ENCODE measurements around the gene SLC6A1. TPM values are rescaled to one million over a fixed set of nuclear protein-coding genes. Genes with fewer than 3 reads are reported as not detected.

Gene SLC6A1
- total RNA-seq, 1 experiment from 2014 or later = not detected

GRCh38 chr3:11014253-11014652 lies 21.7 kb downstream of the SLC6A1 start:
- Histone ChIP-seq H3K9me2 (ENCODE audit: insufficient read depth) (no peaks in the 10 kb centered on the region), H3K9me3 (ENCODE audit: control insufficient read depth in 1 of 2, insufficient read depth in 1 of 2, low read depth in 1 of 2, low read length in 2 of 2) (no peaks in the 10 kb centered on the region), H3K4me1 (ENCODE audit: control insufficient read depth in 1 of 2, insufficient read depth in 2 of 2, low read length in 2 of 2) (no peaks in the 10 kb centered on the region), H2AFZ (ENCODE audit: low read depth, low read length, poor library complexity, severe bottlenecking) (no peak overlapping the region), H3K4me2 (ENCODE audit: low read length) (no peak overlapping the region), H3K4me3 (replicated peaks in 1 of 2; ENCODE audit: low read depth in 1 of 2, low read length in 2 of 2) (no peak overlapping the region), H3K79me2 (ENCODE audit: insufficient read depth, low read length) (no peaks in the 10 kb centered on the region), H3K27ac (ENCODE audit: low read depth, low read length) (no peak overlapping the region), H3K27me3 (ENCODE audit: insufficient read depth, low read length) (peaks cover 12% of the 10 kb centered on the region; the same call in 1 of the 2 replicates), H3K36me3 (ENCODE audit: control insufficient read depth in 1 of 2, insufficient read depth in 2 of 2, low read length in 2 of 2) (no peaks in the 10 kb centered on the region), H3K9ac (ENCODE audit: low read length) (no peak overlapping the region), H4K20me1 (ENCODE audit: insufficient read depth) (no peaks in the 10 kb centered on the region)
- TF ChIP-seq YY1 (IDR thresholded peaks at IDR 0.05; ENCODE audit: extremely low read depth, insufficient replicate concordance, low read depth, low read length) = no peak
- no peak for TF ChIP-seq MAX (IDR thresholded peaks at IDR 0.05)
- no peak for TF ChIP-seq SRF (IDR thresholded peaks at IDR 0.05; ENCODE audit: low read depth)
- TF ChIP-seq ZFX (IDR thresholded peaks at IDR 0.05) = no peak
- TF ChIP-seq FOSL1 (IDR thresholded peaks at IDR 0.05; ENCODE audit: low read depth) = no peak
- TF ChIP-seq REST (IDR thresholded peaks at IDR 0.05; ENCODE audit: low read depth) = no peak
- no peak for TF ChIP-seq CEBPB (IDR thresholded peaks at IDR 0.05; ENCODE audit: low read depth)
- TF ChIP-seq EZH2 (IDR thresholded peaks at IDR 0.05) = no peak
- ATAC-seq = no peak
- DNase-seq (ENCODE audit: low read depth, low spot score) = no peak
- ChIA-PET RAD21 (ENCODE audit: low non-redundant PET in 1 of 2, low total read pairs in 2 of 2, uncharacterized antibody in 2 of 2, unreplicated experiment in 2 of 2) (no interaction called here), POLR2A (no interaction called here), CTCF (no interaction called here)
- no TSS peak for BruUV-seq (replicated peaks)
- intact Hi-C loops (cut with micrococcal nuclease) = no loop called here

Measured in HCT116 (cell line).